ENCODE results near the gene MAML3.

MAML3 gene

DNA sequence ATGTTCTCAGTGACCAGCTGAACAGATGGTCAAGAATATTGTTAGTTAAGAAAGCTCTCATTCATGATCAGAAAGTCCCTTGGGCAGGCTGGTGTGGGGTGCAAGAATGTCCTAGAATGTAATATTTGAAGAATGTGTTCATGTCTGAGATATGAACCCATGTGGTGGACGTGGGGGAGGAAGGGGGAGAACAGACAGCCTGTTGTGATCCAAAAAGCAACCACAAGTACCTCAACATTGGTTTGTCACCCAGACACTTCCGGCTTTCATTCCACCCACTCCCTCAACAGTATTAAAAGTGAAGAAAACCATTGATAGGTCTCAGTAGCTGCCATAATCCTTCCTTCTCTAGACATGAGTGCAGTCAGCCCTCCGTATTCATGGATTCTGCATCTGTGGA, 82.2 kb downstream of the MAML3 start:
- DNase-seq (ENCODE audit: low read depth in 2 of 2) = peak; percentile 91 to 92

DNA sequence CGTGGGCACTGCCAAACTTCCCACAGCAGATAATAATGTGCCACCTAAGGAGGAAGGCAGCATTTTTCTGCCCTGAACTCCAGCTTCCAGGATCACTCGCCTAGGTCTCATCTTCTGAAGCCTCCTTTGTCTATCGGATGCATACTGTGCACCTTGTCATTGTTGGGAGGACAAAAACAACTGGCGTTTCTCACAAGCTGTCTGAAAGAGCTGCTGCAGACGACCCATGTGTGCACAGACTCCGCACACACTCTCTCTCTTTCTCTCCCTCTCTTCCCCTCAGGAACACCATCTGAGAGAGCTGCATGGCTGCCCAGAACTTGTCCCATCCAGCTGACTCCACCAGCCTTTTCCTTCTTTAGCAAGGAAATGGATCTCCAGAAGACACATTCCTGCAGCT, 83.0 kb downstream of the MAML3 start:
- no peak for DNase-seq (ENCODE audit: low read depth in 2 of 2)

DNA sequence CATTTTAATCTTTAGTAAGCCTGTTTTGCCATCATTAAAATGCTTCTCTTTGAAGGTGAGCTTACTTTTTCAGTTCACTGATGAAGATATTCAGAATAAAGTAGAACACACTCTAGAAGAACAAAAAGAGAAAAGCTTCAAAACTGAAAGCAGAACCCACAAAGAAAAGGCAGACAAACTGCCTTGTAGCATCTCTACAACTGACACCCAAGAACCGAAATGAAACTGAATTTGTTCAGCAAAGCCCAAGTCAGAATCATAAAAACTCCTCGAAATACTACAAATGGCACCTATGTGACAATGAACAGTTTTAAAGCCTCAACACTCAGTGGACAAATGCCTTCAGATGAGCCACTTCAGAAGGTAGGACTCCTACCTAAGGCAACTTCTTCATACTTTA, 83.6 kb downstream of the MAML3 start:
- no peak for DNase-seq (ENCODE audit: low read depth in 2 of 2)

DNA sequence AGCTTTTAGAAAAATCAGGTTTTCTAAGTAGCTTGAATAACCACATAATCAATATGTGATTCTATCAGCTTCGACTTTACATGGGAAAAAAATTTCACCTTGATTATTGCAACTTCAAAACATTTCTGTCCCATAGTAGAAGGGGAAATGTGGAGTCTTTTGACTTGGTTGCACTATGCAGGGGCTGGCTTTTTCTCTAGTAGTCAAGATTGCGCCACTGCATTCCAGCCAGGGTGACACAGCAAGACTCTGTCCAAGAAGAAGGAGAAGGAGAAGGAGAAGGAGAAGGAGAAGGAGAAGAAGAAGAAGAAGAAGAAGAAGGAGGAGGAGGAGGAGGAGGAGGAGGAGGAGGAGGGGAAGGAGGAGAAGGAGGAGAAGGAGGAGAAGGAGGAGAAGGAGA, 84.9 kb downstream of the MAML3 start:
- DNase-seq (ENCODE audit: low read depth in 2 of 2) = no peak

DNA sequence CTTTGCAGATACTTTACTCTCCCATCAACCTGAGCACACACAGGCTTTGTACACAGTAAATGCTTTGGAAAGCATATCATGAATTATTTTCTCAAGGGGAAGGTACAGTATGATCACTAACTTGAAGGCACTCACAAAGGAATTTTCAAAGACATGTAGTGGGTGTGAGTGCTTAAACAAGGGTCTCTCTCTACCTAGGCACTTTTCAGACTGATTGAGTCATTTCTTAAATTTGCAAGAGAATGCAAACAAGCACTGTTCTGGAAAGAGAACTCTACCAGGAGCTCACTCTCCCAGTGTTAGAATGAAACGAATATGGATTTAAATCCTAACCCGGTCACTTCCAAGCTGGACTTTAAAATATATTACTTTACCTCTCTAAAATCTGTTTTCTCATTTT, 85.7 kb downstream of the MAML3 start:
- no peak for DNase-seq (ENCODE audit: low read depth in 2 of 2)

DNA sequence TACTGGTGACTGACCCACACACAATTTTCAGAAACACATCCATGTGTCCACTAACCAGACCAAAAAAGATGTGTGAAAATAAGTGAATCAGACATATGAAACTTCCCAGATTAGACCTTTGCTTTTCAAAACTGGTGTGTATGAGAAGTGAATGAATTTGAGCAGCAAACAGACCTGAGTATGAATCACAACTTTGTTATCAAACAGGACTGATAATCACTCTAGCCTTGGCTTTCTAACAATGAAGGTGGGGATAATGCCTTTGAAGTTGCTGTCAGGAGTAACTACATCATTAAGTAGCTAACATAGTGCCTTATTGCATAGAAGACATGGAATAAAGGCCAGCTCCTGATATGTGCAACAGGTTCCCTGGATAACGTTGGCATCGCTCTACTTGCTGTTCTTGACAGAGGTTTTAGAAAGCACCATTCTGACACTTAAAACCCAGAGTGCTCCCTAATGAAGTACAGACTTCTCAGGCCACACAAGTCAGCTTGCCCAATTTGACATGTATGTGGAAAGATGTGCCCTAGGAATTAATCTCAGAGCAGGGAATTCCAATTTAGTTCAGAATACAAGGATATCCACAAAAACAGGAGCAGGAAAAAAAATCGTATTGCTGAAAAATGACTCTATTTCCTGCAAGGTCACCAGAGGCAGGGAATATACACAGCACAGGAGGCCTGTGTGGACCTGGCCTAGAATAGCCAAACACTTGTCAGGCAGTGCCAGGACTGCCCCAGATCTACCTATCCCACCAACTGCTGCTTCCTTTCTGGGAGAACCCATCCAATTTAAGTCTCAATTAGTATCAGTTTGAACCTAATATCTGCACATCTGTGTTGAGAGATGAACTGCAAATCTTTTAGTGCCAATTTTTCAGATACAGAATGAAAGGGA, 87.7 kb downstream of the MAML3 start:
- DNase-seq (ENCODE audit: low read depth in 2 of 2) = no peak

DNA sequence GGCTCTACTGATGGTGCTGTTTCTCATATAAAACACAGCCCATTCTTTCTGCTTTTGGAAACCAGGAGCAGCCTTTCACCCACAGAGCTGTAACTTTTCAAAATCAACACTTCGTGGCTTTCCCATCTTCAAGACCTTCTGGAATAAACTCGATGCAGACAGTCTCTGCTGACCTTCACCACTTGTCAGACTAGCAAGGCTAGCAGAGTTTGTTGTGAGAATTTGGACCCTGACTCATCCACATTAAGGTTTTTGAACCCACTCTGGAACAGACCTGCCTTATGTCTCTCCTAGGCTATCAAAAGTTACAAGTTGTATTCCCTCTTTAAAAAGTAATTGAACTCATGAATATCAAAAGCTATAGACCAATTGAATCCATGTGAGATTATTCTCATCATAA, 88.6 kb downstream of the MAML3 start:
- no peak for DNase-seq (ENCODE audit: low read depth in 2 of 2)

DNA sequence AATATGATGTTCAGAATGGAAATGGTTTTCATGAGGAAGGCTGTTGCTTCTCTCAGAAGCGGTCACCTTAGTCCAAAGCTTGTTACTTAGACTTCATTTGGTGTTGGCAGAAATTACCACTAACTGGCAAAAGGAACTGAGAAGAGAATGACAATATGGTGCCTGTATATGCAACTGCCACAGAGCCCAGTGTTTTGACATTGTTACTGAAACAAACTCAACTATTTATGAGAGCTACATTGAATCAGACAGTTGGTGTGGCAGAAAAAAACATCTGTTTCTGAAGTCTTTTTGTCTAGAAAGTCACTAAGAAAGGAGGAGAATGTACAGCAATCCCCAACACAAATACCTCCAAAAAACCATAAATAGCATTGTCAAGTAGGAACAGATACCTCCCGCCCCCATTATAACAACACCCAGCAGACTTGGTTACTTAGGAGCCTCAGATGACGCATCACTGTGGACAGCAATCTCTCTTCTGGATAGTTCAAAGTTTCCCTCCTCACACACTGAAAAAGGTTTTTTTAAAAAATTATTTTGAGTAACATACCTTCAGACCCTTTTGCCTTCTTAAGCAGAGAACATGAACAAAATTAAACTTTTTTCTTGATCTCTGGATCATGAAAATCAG, 92.2 kb downstream of the MAML3 start:
- no peak for DNase-seq (ENCODE audit: low read depth in 2 of 2)

DNA sequence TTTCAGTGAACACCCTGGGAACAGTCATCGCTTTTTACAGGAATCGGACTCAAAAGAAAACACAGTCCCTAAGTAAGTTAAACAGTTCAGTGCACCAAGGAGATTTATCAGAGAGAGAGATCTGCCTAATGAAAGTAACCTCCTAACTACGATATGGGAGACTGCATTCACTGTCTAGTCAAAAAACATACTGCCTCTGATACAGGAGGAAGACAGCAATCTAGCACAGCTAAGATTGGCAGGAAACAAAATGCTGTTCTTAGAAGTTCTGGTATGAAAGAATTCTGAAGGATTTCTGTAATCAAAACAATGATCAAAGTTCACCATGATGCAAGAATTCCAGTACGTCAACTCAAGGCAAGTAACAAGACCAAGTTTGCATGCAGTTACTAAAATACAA, 92.8 kb downstream of the MAML3 start:
- DNase-seq (ENCODE audit: low read depth in 2 of 2) = no peak

DNA sequence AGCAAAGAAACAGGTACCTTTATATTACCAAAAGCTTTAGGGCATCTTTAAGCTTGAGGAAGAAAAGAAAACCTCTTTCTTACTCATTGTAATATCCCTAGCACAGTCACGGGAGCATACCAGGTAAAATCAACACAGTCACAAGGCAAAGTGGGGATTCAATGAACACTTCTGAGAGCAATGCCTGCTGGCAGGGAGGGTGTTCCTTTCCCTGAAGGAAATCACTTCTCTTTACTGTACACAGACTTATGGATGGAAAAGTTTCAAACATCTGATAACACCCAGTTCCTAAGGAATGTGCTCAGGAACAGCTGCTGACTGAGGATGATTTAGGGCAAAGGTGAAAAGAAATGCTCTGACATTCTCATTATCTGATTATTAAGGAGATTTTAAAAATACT, 94.8 kb downstream of the MAML3 start:
- DNase-seq (ENCODE audit: low read depth in 2 of 2) = no peak

DNA sequence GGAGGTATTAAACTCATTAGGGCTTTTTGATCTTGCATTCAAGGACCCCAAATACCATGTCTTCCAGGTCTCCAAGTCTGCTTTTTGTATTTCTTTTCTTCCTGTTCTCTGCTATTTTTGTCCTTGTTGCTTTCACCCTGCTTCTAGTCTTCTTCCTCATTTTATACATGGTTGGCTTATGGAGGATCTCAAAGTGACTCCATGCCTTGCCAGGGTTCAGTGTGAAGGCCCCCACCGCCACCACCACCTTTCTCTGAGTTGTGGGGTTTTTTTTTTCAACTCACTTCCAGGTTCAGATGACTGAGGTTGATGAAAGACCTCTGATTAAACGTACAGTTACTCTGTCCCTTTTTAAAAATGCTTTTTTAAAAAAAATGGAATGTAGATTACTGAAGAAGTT, 96.3 kb downstream of the MAML3 start:
- DNase-seq (ENCODE audit: low read depth in 2 of 2) = no peak

DNA sequence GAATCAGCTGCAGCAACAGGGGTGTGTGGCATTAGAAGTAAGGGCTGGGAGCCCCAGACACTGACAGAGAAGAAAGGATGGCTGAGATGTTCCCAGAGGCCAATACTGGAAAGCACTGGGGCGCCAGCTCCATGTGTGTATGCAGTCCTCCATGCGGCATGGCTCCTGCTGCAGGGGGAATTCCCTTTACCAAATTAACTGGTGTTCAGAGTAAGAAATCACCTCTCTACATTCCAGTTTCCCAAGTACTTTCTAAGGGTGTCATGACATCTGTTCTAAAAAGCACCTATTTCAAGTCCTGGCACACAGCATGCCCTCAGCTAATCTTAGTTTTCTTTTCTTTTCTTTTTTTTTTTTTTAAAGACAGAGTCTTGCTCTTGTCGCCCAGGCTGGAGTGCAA, 98.0 kb downstream of the MAML3 start:
- DNase-seq (ENCODE audit: low read depth in 2 of 2) = no peak

DNA sequence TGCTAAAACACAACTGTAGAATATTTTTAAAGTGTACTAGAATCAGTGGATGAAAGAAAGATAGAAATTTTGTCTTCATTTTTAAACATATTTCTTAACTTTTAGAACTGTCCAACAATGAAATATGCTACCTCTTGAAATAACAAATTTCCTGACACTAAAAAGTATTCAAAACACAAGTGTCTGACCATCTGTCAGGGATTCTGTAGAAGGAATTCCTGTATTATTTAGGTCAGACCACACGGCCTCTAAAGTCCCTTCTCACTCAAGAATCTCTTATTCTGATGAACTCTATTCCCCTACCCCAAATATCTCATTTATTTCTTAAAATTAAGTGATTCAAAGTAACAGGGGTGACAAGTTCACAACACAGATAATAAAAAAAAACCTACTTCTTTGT, 99.1 kb downstream of the MAML3 start:
- DNase-seq (ENCODE audit: low read depth in 2 of 2) = no peak

DNA sequence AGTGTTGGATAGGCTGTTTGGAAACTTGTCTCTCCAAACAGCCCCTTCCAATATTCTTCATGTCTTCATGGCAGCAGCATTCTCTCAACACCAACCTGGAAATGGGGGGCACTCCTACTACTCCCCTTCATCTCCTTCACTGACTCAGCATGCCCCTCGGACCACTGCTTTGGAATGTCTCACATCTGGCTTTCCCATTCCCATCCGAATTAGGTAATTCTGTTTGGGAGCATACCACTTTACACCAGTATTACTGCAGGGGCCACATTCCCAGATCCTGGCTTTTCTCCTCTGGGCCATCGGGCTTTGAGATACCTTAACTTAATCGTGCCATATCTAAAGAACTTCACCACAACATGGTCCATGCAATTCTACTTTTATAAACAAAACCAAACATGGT, 100.8 kb downstream of the MAML3 start:
- DNase-seq (ENCODE audit: low read depth in 2 of 2) = no peak

DNA sequence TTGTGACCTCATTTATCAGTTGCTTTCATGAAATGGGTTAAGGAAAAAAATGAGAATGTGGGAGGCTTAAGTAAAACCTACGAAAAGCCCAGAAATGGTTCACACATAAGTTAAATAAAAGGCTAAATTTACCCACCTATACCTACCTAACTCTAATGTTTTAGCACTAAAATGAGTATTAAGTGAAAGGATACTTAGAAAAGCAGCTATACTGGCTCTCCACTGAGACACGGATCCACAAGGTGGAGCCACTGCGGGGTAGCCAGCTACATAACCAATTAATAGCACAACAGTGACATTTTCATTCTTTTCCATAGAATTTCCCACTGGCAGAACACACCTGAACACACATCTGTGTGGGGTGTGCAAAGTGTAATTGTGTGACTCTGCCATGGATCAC, 101.9 kb downstream of the MAML3 start:
- no peak for DNase-seq (ENCODE audit: low read depth in 2 of 2)

DNA sequence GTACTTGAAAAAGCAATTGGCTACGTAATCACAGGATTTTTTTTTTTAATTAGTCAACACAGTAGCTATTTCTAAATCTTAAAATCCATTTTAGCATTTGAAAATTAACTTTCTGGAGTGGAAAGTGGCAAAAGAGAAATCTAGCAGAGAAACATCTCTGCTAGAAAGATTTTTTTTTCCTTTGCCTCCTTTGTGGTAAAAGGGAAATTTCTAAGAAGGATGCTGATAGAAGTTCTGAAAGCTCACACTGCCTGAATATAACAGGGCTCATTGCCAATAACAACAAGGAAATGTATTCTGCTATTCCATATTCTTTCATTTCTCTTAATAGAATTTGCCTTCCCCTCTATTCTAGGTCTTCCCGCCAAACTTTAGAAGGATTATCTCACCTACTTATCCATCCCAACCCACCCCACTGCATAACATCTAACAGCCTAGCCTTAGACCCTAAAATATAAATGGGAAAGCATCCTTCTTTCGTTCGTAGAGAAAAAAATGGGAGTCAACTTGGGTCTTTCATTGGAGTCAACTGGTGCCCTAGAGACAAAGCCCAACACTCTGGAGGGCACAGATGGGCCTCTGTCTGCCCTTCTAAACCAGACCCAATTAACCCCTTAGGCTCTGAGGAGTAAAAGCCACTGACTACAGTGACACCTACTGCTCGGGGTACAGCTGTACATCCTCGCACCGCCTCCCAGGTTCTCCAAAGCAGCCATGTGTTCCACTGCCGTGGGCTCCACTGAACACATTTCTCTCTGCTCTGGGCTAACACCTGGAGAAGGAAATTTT, 103.9 kb downstream of the MAML3 start:
- DNase-seq (ENCODE audit: low read depth in 2 of 2) = no peak

DNA sequence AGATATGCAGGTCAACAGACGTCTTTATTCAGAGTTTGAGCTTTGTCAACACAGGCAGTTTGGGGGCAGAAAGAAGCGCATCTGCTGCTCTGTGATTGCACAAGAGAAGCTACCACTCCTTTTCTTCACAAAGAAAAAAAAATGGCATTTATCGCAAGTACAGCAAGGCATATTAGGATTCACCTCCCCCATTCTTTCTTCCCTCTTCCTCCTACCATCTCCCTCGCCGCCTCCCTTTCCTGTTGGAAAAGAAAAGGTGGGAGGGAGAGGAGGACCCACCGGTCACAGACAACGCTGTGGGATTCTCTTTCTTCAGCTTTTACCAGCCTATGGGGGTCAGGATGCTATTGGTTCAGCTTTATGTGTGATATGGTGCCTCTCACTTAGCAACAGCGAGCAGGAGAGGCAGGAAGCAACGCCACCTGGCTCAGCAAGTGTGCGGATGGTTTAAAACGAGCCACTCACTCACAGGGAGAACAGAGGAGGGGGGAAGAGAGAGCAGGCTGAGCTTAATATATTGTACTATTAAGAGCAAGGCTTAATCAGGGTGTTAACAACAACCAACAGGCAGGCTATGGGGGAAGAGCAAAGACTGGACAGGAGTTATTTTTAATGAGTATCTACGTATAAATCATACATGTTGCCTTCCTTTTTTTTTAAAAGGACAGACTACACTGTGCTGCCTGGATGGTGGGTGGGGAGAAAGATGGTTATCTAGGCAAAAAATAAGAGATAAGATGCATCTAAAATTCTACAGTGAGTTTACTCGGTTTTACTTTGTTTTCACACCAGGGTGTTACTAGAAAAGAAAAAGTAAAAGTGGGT, 104.7 kb downstream of the MAML3 start:
- DNase-seq (ENCODE audit: low read depth in 2 of 2) = no peak

DNA sequence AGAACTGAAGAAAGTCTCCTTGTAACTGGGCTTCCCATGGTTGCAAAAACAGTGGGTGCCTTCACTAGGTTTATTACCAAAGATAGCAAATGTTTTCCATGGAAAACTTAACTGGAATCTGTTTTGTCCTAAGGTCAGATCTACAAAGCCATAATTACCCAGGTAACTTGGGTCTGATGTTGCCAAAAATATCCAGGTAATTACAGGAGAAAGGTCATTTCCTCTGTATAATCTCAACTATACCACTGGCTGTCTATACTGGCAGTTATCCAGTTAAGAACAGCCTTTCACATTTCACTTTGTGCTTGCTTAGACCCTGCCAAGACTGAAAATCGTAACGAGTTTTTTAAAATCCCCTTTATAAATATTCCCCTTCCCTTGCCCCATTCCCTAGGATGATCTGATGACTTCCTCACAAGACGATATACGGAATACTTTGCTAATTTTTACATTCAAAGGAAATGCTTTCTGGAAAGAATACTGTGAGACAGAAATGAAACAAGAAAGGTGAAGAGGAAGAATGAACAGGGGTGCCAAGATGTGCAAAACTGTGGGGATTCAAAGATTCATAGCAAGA, 105.5 kb downstream of the MAML3 start:
- DNase-seq (ENCODE audit: low read depth in 2 of 2) = no peak

DNA sequence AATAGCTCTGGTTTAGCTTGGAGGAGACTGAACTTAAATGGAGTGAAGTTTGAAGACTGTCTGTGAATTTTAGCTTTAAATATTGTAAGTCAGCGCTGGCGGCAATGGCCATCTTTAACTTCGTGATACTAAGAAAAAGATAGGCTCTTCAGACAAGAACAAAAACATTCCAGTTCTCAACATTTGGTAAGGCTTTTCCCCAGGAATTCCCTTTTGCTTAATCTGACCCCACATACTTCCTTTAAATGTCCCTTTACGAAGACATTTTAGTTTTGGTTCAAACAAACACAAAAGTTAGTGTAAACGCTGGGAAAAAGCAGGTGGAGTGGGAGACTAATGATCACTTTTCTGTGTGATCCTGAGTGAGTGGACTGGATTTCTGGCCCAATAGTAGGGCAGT, 106.2 kb downstream of the MAML3 start:
- no peak for DNase-seq (ENCODE audit: low read depth in 2 of 2)

DNA sequence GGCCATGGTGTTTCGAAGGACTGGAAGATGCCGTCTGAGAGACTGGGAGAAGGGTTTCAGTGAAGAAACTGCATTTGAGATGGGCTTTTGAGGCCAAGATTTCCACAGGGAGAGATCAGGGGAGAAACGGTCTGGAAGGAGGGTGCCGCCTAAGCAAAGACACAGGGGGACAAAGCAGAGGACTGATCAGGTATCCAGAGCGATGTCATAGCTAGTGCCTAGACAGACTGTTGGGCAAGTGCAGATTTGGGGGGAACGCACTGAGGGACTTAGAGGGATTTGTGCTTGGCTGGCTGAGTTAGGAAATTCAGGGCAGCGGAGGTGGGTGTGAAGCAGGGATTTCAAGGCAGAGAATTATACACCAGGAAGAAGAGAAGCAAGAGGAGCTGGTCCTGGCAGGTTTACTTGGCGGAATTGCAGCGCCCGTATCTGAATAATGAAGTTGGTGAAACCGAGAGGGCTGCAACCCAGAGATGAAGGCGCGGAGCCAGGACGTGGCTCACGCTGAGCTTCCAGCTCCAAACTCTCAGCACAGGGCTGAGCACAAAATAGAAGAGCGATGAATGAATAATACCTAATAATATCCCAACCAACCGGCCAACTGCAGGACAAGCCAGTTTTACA, 106.9 kb downstream of the MAML3 start:
- no peak for DNase-seq (ENCODE audit: low read depth in 2 of 2)

DNA sequence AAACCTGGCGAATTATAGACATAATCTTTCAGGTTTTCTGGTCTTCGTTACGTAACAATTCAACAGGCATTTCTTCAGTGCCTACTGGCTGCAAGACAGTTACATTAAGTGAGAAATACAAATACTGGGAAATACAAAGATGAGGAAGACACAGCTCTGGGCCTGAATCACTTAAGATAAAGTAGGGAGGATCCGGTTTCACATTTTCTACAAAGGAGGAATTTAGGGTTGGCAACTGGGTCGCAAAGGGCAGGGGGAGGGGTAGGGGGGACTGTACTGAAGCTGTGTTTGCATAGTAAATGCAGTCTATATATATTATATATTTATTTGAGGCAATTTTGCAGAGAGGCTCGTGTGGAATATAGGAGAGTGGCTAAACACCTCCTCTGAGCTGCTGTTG, 107.4 kb downstream of the MAML3 start:
- no peak for DNase-seq (ENCODE audit: low read depth in 2 of 2)

Data from fibroblast of skin of left biceps (primary cell).